ENCODE data around the gene JSRP1.

Gene JSRP1

GRCh38 chr19:2213799-2214198, 42.4 kb downstream of the JSRP1 start:
- H3K9ac ChIP-seq, result peak overlapping the region in 6 of 11 experiments; percentile 3 to 41 (median 28); a peak in 7 of 22 replicates
- no peaks in the 10 kb centered on the region for H3K9me3 ChIP-seq (replicated peaks in 1 of 11)
- H3K4me2 ChIP-seq, result peak overlapping the region; percentile 56 to 87 (median 75); a peak in 20 of 22 replicates
- H3K4me1 ChIP-seq, result peaks cover 36 to 91% (median 74%) of the 10 kb centered on the region in 10 experiments
- peak overlapping the region in 2 of 11 experiments; percentile 17 to 36; a peak in 3 of 22 replicates for H3K27ac ChIP-seq
- TF ChIP-seq Cebpa-rat (IDR thresholded peaks at IDR 0.05), result no peak; a peak in 1 of 22 replicates
- H4K20me1 ChIP-seq, result peaks cover 87 to 100% (median 98%) of the 10 kb centered on the region in 11 experiments
- peaks cover 87 to 100% (median 95%) of the 10 kb centered on the region in 11 experiments for H3K36me3 ChIP-seq
- H3K27me3 ChIP-seq, result peaks cover 0 to 5% (median 0%) of the 10 kb centered on the region in 11 experiments; a peak in 1 of 22 replicates
- no peak overlapping the region for H3K4me3 ChIP-seq

DNA sequence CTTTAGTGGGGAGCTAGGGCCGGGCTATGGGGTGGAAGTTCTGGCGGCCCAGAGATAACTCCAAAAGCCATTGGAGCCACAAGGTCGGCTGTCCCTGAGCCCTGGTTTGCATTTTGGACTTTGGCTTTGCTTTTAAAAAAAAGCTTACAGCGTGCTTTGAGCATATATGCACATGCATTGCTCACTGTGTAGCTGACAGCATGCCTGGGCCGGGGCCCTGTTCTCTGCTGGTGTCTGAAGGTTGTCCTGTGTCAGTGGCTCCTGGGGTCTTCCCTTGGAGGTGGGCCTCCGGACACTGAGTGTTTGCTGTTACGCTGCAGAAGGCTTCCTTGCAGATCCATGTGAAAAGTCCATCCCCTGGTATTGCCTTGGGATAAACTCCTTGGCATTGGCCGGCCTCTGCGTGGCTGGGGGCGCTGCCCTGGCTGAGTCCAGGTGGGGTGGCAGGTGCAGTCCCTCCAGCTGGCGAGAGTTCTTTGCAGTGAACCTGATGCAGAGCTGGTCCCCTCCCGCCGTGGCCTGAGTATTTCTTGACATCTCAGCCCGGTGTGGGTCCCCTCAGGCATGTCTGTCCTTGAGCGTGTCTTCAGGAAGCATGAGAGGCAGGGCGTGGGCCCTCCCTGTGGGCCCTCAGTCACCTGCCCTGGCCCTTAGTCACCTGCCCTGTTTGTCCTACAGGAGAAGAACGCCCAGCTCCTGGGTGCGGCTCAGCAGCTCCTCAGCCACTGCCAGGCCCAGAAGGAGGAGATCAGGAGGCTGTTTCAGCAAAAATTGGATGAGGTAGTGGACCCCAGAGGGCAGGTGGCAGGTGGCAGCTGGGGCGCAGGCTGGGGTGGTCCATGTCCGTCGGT, 43.1 kb downstream of the JSRP1 start:
- Histone ChIP-seq H3K27ac (peak overlapping the region in 2 of 11 experiments; percentile 15 to 36; a peak in 2 of 22 replicates), H3K4me1 (peaks cover 43 to 94% (median 78%) of the 10 kb centered on the region in 10 experiments), H3K27me3 (peaks cover 0 to 5% (median 0%) of the 10 kb centered on the region in 11 experiments; a peak in 1 of 22 replicates), H3K9ac (peak overlapping the region in 5 of 11 experiments; percentile 4 to 41 (median 30); a peak in 8 of 22 replicates), H3K4me2 (peak overlapping the region; percentile 7 to 87 (median 74); a peak in 19 of 22 replicates), H3K36me3 (peaks cover 85 to 94% (median 90%) of the 10 kb centered on the region in 11 experiments), H4K20me1 (peaks cover 93 to 100% (median 100%) of the 10 kb centered on the region in 11 experiments), H3K4me3 (no peak overlapping the region), H3K9me3 (replicated peaks in 1 of 11) (no peaks in the 10 kb centered on the region)
- no peak for TF ChIP-seq Cebpa-rat (IDR thresholded peaks at IDR 0.05)

GRCh38 chr19:2210987-2211740, 45.1 kb downstream of the JSRP1 start:
- peaks cover 95 to 100% (median 100%) of the 10 kb centered on the region in 11 experiments for H4K20me1 ChIP-seq

DNA sequence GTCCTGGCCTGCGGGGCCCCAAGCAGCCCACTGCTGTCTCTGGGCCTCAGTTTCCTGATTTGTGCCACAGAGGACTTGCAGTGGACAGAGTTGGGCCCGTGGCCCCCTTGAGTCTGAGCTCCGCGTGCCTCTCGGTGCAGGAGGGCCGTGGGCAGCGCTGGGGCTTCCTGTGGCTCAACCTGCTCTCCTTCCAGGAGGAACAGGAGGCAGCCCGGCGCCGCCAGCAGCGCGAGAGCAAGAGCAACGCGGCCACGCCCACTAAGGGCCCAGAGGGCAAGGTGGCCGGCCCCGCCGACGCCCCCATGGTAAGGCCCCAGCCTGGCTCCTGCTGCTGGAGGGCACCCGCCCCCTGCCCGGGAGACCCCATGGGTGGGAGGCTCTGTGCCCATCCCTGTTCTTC, 46.0 kb downstream of the JSRP1 start:
- Histone ChIP-seq H3K4me3 (no peak overlapping the region), H3K9ac (peak overlapping the region in 3 of 11 experiments; percentile 18 to 41 (median 31); a peak in 3 of 22 replicates), H3K4me1 (peaks cover 47 to 83% (median 76%) of the 10 kb centered on the region in 10 experiments), H3K4me2 (peak overlapping the region in 3 of 11 experiments; percentile 70 to 89 (median 83); a peak in 3 of 22 replicates), H3K9me3 (replicated peaks in 1 of 11) (no peaks in the 10 kb centered on the region), H3K27ac (peak overlapping the region in 1 of 11 experiments; percentile 44; a peak in 1 of 22 replicates), H3K36me3 (peaks cover 83 to 94% (median 88%) of the 10 kb centered on the region in 11 experiments), H3K27me3 (peaks cover 0 to 5% (median 0%) of the 10 kb centered on the region in 11 experiments; a peak in 1 of 22 replicates), H4K20me1 (peaks cover 95 to 100% (median 100%) of the 10 kb centered on the region in 11 experiments)
- no peak for TF ChIP-seq Cebpa-rat (IDR thresholded peaks at IDR 0.05)

More at GRCh38 chr19:2210987-2211740, 45.1 kb downstream of the JSRP1 start:
- Histone ChIP-seq H3K36me3 (peaks cover 81 to 94% (median 88%) of the 10 kb centered on the region in 11 experiments), H3K4me3 (no peak overlapping the region), H3K27me3 (peaks cover 0 to 5% (median 0%) of the 10 kb centered on the region in 11 experiments; a peak in 1 of 22 replicates), H3K27ac (no peak overlapping the region), H3K9me3 (replicated peaks in 1 of 11) (no peaks in the 10 kb centered on the region), H3K9ac (0 out of 22 replicates have a peak overlapping the region, but pooled peaks of 2 of the 11 experiments have one; percentile 5 to 14), H3K4me1 (peaks cover 57 to 92% (median 85%) of the 10 kb centered on the region in 10 experiments), H3K4me2 (0 out of 22 replicates have a peak overlapping the region, but pooled peaks of 1 of the 11 experiments have one; percentile 26)
- TF ChIP-seq Cebpa-rat (IDR thresholded peaks at IDR 0.05), result no peak

DNA sequence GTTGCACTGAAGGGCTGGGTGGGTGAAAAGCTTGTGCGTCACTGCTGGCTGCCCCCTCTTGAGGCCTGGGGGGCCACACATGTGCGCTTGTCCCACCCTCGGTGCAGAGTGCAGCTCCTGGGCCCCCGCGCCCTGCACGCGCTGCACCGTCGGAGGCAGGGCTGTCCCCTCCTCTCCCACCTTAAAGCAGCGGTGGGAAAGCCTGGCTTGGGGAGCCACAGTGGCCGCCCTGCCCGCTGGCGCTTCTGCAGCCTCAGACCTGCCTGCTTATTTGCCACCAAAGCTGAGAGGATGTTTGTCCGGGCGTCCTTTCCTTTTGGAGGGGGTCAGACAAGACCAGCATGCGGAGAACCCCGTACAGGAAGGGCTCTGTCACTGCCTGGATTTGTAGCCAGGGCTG, 46.8 kb downstream of the JSRP1 start:
- Histone ChIP-seq H3K4me3 (no peak overlapping the region), H3K9me3 (replicated peaks in 1 of 11) (no peaks in the 10 kb centered on the region), H3K27ac (peak overlapping the region in 1 of 11 experiments; percentile 44; a peak in 3 of 22 replicates), H3K36me3 (peaks cover 81 to 94% (median 87%) of the 10 kb centered on the region in 11 experiments), H4K20me1 (peaks cover 93 to 100% (median 100%) of the 10 kb centered on the region in 11 experiments), H3K27me3 (peaks cover 0 to 3% (median 0%) of the 10 kb centered on the region in 11 experiments; a peak in 1 of 22 replicates), H3K9ac (peak overlapping the region in 4 of 11 experiments; percentile 18 to 61 (median 36); a peak in 7 of 22 replicates), H3K4me1 (peaks cover 39 to 75% (median 68%) of the 10 kb centered on the region in 10 experiments), H3K4me2 (peak overlapping the region in 10 of 11 experiments; percentile 70 to 90 (median 85); a peak in 19 of 22 replicates)
- TF ChIP-seq Cebpa-rat (IDR thresholded peaks at IDR 0.05), result no peak

DNA sequence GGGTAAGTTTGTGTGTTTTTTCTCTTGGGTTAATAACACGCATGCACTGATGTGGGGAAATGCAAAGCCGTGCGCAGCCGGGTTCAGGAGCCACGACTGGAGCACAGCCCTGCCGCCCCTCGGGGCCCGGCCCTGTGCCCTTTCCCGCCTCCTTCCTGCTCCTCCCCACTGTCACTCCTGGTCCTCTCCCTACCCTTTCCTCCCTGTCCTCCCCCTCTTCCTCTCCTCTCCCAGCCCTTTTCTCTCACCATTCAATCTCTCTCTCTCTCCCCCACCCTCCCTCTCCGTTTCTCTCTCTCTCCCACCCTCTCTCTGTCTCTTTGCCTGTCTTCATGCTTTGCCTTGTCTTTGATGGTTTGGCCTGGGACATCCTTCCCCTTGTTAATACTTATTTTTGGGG, 47.2 kb downstream of the JSRP1 start:
- Histone ChIP-seq H4K20me1 (peaks cover 93 to 100% (median 100%) of the 10 kb centered on the region in 11 experiments), H3K4me2 (peak overlapping the region; percentile 70 to 90 (median 84)), H3K4me3 (no peak overlapping the region), H3K9ac (peak overlapping the region in 6 of 11 experiments; percentile 17 to 61 (median 30); a peak in 8 of 22 replicates), H3K9me3 (replicated peaks in 1 of 11) (no peaks in the 10 kb centered on the region), H3K27me3 (no peaks in the 10 kb centered on the region), H3K27ac (peak overlapping the region in 4 of 11 experiments; percentile 0 to 44 (median 24); a peak in 3 of 22 replicates), H3K36me3 (peaks cover 81 to 94% (median 87%) of the 10 kb centered on the region in 11 experiments), H3K4me1 (peaks cover 35 to 71% (median 64%) of the 10 kb centered on the region in 10 experiments)
- TF ChIP-seq Cebpa-rat (IDR thresholded peaks at IDR 0.05), result no peak

- peak overlapping the region in 6 of 11 experiments; percentile 3 to 46 (median 16); a peak in 8 of 22 replicates for H3K27ac ChIP-seq
- H4K20me1 ChIP-seq, result peaks cover 93 to 100% (median 100%) of the 10 kb centered on the region in 11 experiments
- H3K4me2 ChIP-seq, result peak overlapping the region; percentile 70 to 90 (median 84)
- peak overlapping the region in 3 of 10 experiments; percentile 15 to 21 (median 17); a peak in 5 of 20 replicates for H3K4me3 ChIP-seq
- peaks cover 28 to 64% (median 56%) of the 10 kb centered on the region in 10 experiments for H3K4me1 ChIP-seq
- H3K27me3 ChIP-seq, result no peaks in the 10 kb centered on the region
- H3K9ac ChIP-seq, result peak overlapping the region; percentile 15 to 61 (median 43); a peak in 17 of 22 replicates
- no peaks in the 10 kb centered on the region for H3K9me3 ChIP-seq (replicated peaks in 1 of 11)
- H3K36me3 ChIP-seq, result peaks cover 81 to 94% (median 87%) of the 10 kb centered on the region in 11 experiments
- TF ChIP-seq Cebpa-rat (IDR thresholded peaks at IDR 0.05), result no peak
Measured at GRCh38 chr19:2207991-2208860, 48.0 kb downstream of the JSRP1 start.
